Neural cell (in vitro differentiated cells): Measurements from ENCODE around the gene ADARB2.

Source experiments
- CTCF ChIP-seq: fragments of 450-650 bp; IDR thresholded peaks from 2 replicates; pipeline ENCODE4 v1.5.1; 2014; ENCODE audit warnings: antibody characterized with exemption, mild to moderate bottlenecking, moderate library complexity; ENCODE audit not compliant: poor library complexity, severe bottlenecking
- EP300 ChIP-seq: fragments of 450-650 bp; conservative IDR thresholded peaks from 2 replicates; pipeline ENCODE4 v1.6.1; 2014; ENCODE audit warnings: antibody characterized with exemption, mild to moderate bottlenecking, moderate library complexity; ENCODE audit not compliant: poor library complexity, severe bottlenecking
- EZH2 ChIP-seq: fragments of 200-600, 300-800 bp; shearing (Covaris generic), sonication (generic); IDR thresholded peaks from 2 replicates; pipeline ENCODE4 v1.6.1; 2014; ENCODE audit warnings: antibody characterized with exemption, low read length, borderline replicate concordance, mild to moderate bottlenecking; ENCODE audit not compliant: insufficient read depth, poor library complexity, severe bottlenecking
- MXI1 ChIP-seq: fragments of 450-650 bp; conservative IDR thresholded peaks from 2 replicates; pipeline ENCODE4 v1.6.1; 2014; ENCODE audit warnings: antibody characterized with exemption, mild to moderate bottlenecking; ENCODE audit not compliant: poor library complexity, severe bottlenecking
- POLR2AphosphoS5 ChIP-seq: IDR thresholded peaks from 2 replicates; pipeline ENCODE4 v1.6.1; 2012
- RAD21 ChIP-seq: fragments of 450-650 bp; conservative IDR thresholded peaks from 2 replicates; pipeline ENCODE4 v1.6.1; 2014; ENCODE audit warnings: antibody characterized with exemption, mild to moderate bottlenecking, moderate library complexity
- REST ChIP-seq: IDR thresholded peaks from 2 replicates; pipeline ENCODE4 v1.6.1; 2012; ENCODE audit warnings: borderline replicate concordance
- TAF1 ChIP-seq: IDR thresholded peaks from 2 replicates; pipeline ENCODE4 v1.6.1; 2012; ENCODE audit warnings: low read depth

- TF ChIP-seq REST = no peak
- TF ChIP-seq EZH2 = no peak
- TF ChIP-seq RAD21 = no peak
- no peak for TF ChIP-seq TAF1
- no peak for TF ChIP-seq POLR2AphosphoS5
- no peak for TF ChIP-seq EP300
- TF ChIP-seq CTCF = no peak
- TF ChIP-seq MXI1 = no peak
These were observed 41.2 kb downstream of the ADARB2 start for GRCh38 chr10:1696106-1696505.
